SK-N-SH treated with all-trans-retinoic acid at 6 μM for 48 hours (cell line): ENCODE measurements around the gene PEAR1.

Experiments
- ATAC-seq: fragments of 200-7000 bp; cut with Tn5 transposase; 3 replicates; pipeline ENCODE4 v1.9.1; 2020; ENCODE audit warnings: mild to moderate bottlenecking, moderate library complexity
- ARNTL ChIP-seq: fragments of 450-650 bp; formaldehyde crosslinking; IDR thresholded peaks from 2 replicates; pipeline ENCODE4 v1.5.0; 2020; ENCODE audit warnings: low read depth, mild to moderate bottlenecking, moderate library complexity, borderline replicate concordance
- BACH2 ChIP-seq: fragments of 250-450 bp; sonication (Bioruptor Pico); IDR thresholded peaks from 2 replicates; pipeline ENCODE4 v1.9.0; 2021; ENCODE audit warnings: mild to moderate bottlenecking, borderline replicate concordance
- CSRNP3 ChIP-seq: fragments of 250-450 bp; sonication (Bioruptor Pico); IDR thresholded peaks from 2 replicates; pipeline ENCODE4 v1.5.1; 2021; ENCODE audit warnings: mild to moderate bottlenecking, moderate library complexity
- ESRRG ChIP-seq: fragments of 250-450 bp; sonication (Bioruptor Pico); IDR thresholded peaks from 2 replicates; pipeline ENCODE4 v1.6.1; 2021; ENCODE audit warnings: mild to moderate bottlenecking
- GLIS3 ChIP-seq: fragments of 250-450 bp; sonication (Bioruptor Pico); IDR thresholded peaks from 2 replicates; pipeline ENCODE4 v1.5.0; 2020; ENCODE audit warnings: mild to moderate bottlenecking, moderate library complexity
- ISL1 ChIP-seq: fragments of 250-450 bp; sonication (Bioruptor Pico); IDR thresholded peaks from 2 replicates; pipeline ENCODE4 v2.1.2; 2022; ENCODE audit warnings: mild to moderate bottlenecking, moderate library complexity
- PATZ1 ChIP-seq: fragments of 250-450 bp; sonication (Bioruptor Pico); IDR thresholded peaks from 2 replicates; pipeline ENCODE4 v1.8.0; 2020; ENCODE audit warnings: mild to moderate bottlenecking, moderate library complexity, borderline replicate concordance
- POU6F1 ChIP-seq: fragments of 250-450 bp; sonication (Bioruptor Pico); IDR thresholded peaks from 2 replicates; pipeline ENCODE4 v1.8.0; 2021; ENCODE audit warnings: low read depth, mild to moderate bottlenecking, moderate library complexity, borderline replicate concordance
- PPARA ChIP-seq: fragments of 250-450 bp; sonication (Bioruptor Pico); IDR thresholded peaks from 2 replicates; pipeline ENCODE4 v1.5.0; 2020; ENCODE audit warnings: mild to moderate bottlenecking, borderline replicate concordance
- RARB ChIP-seq: fragments of 250-450 bp; sonication (Bioruptor Pico); IDR thresholded peaks from 2 replicates; pipeline ENCODE4 v1.8.0; 2021; ENCODE audit warnings: mild to moderate bottlenecking, moderate library complexity
- SNAI2 ChIP-seq: fragments of 250-450 bp; sonication (Bioruptor Pico); IDR thresholded peaks from 2 replicates; pipeline ENCODE4 v1.5.0; 2020; ENCODE audit warnings: mild to moderate bottlenecking, moderate library complexity
- TCF4 ChIP-seq: fragments of 250-450 bp; sonication (Bioruptor Pico); IDR thresholded peaks from 2 replicates; pipeline ENCODE4 v1.8.0; 2021; ENCODE audit warnings: mild to moderate bottlenecking, moderate library complexity, borderline replicate concordance
- TOX ChIP-seq: fragments of 250-450 bp; sonication (Bioruptor Pico); IDR thresholded peaks from 2 replicates; pipeline ENCODE4 v1.8.0; 2021; ENCODE audit warnings: mild to moderate bottlenecking, moderate library complexity, borderline replicate concordance
- TSHZ2 ChIP-seq: fragments of 250-450 bp; sonication (Bioruptor Pico); IDR thresholded peaks from 2 replicates; pipeline ENCODE4 v1.5.0; 2020; ENCODE audit warnings: mild to moderate bottlenecking, moderate library complexity
- ZC3H10 ChIP-seq: fragments of 250-450 bp; sonication (Bioruptor Pico); IDR thresholded peaks from 2 replicates; pipeline ENCODE4 v1.5.1; 2021; ENCODE audit warnings: mild to moderate bottlenecking, moderate library complexity
- ZFP3 ChIP-seq: fragments of 250-450 bp; sonication (Bioruptor Pico); IDR thresholded peaks from 2 replicates; pipeline ENCODE4 v1.5.0; 2020; ENCODE audit warnings: mild to moderate bottlenecking, moderate library complexity
- ZFP30 ChIP-seq: fragments of 450-650 bp; formaldehyde crosslinking; IDR thresholded peaks from 2 replicates; pipeline ENCODE4 v1.5.0; 2022; ENCODE audit warnings: mild to moderate bottlenecking, moderate library complexity
- ZNF565 ChIP-seq: fragments of 450-650 bp; formaldehyde crosslinking; conservative IDR thresholded peaks from 2 replicates; pipeline ENCODE4 v1.5.0; 2020; ENCODE audit warnings: low read depth, mild to moderate bottlenecking, moderate library complexity
- ZNF70 ChIP-seq: fragments of 450-650 bp; formaldehyde crosslinking; IDR thresholded peaks from 2 replicates; pipeline ENCODE4 v1.5.0; 2020; ENCODE audit warnings: mild to moderate bottlenecking, moderate library complexity
- ZNF8 ChIP-seq: fragments of 450-650 bp; formaldehyde crosslinking; IDR thresholded peaks from 2 replicates; pipeline ENCODE4 v1.5.0; 2020; ENCODE audit warnings: mild to moderate bottlenecking, moderate library complexity

Gene PEAR1

DNA sequence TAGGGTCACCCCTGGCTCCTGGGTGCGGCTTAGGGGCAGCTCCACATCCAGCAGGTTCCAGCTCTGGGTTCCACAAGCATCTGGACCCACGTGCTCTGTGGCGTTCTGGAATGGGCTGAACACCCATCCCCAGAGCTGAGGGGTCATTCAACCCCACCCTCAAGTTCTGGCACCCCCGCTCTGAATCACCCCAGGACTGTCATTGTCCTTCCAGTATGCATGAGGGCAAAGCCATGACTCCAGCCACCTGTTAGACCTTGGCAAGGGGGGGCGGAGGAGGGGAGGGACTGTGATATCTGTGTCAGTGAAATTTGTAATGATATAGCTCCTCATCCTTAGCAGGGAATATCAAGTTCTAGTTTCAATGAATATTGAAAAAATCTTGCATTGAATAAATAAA, 46.9 kb upstream of the PEAR1 start:
- no peak for TF ChIP-seq TOX (CRISPR knock-in tag)
- no peak for TF ChIP-seq POU6F1 (CRISPR knock-in tag)
- no peak for TF ChIP-seq ZC3H10 (CRISPR knock-in tag)
- TF ChIP-seq, all 23 proteins: peak for 0
- ATAC-seq = no peak

DNA sequence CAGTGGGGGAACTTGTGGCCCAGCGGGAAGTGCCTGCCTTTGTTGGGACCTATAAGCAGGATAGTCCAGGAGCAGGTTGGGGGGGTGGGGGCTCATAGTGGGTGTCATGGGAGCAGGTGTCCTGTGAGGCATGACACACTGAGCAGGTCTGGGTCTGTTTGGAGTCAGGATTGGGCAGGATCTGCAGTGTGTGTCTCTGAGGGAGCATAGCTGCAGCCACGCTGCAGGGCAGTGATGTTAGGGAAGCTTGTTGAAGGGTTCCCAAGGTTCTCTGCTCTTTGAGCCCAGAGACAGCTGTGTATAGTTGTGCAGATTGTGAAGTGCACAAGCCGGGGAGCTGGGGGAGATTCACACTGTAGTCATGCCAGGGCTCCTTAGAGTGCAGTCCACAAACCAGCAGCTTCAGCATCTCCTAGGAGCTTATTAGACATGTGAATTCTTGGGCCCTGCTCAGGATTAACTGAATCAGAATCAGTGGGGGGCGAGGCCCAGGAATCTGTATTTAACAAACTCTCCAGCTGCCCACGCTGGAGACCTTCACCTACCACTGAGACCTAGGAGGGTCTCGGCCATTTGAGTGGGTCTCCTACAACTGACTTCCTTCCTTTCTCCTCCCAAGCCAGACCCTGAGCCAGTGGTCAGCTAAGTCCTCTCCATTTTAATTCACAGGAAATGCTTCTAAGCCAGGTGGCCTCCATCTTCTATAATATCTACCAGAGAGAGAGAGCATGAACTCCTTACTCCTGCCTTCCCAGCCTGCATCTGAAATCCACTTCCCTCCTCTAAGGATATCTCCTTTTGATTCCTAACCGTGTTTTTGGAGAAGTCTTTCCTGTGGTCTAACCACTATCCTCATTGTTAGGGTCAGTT, 45.7 kb upstream of the PEAR1 start:
- no peak for ATAC-seq
- TF ChIP-seq CSRNP3 (CRISPR knock-in tag) = no peak
- TF ChIP-seq RARB = no peak
- TF ChIP-seq ZNF8 = no peak
- no peak for TF ChIP-seq TOX (CRISPR knock-in tag)
- TF ChIP-seq GLIS3 (CRISPR knock-in tag) = no peak
- TF ChIP-seq ISL1 (CRISPR knock-in tag) = no peak

DNA sequence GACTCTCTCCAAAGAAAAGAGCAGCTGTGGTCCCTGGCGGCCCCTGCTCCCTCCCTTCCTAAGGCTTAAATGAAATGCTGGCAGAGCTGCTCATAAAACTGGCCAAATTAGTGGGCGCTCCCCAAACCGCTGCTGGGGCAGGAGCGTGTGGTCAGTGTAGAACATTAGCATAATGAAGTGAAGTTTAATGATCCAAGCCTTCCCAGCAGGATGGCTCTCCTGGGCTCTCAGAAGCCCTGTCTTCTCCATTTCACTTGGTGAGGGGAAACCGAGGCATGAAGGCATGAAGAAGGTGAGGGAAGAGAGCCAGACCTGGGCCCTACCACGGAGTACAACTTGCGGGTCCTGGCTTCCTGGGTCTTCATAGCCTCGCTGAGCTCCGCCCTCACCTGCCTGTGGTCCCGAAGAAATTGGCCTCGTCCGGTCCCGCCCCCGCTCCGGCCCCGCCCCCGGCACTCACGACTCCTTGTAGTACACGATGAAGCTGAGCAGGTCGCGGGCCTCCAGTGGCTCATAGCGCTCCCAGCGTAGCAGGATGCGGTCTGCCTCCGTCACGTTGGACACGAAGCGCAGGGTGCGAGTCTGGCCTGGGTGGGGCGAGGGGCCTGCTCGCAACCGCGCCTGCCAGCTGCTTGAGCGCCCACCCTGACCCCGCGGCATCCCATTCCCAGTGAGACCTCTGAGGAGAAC, 44.9 kb upstream of the PEAR1 start:
- no peak for ATAC-seq
- TF ChIP-seq ZFP30 (CRISPR knock-in tag) = no peak
- TF ChIP-seq TCF4 (CRISPR knock-in tag) = no peak
- no peak for TF ChIP-seq PATZ1 (CRISPR knock-in tag)
- no peak for TF ChIP-seq SNAI2 (CRISPR knock-in tag)
- TF ChIP-seq POU6F1 (CRISPR knock-in tag) = no peak
- no peak for TF ChIP-seq ZFP3 (CRISPR knock-in tag)
- no peak for TF ChIP-seq ZC3H10 (CRISPR knock-in tag)
- TF ChIP-seq RARB = no peak
- no peak for TF ChIP-seq ESRRG (CRISPR knock-in tag)
- TF ChIP-seq BACH2 = no peak
- no peak for TF ChIP-seq TOX (CRISPR knock-in tag)
- no peak for TF ChIP-seq ZNF565 (CRISPR knock-in tag)
- no peak for TF ChIP-seq PPARA (CRISPR knock-in tag)
- TF ChIP-seq ARNTL (CRISPR knock-in tag) = no peak
- no peak for TF ChIP-seq ZNF70 (CRISPR knock-in tag)
- no peak for TF ChIP-seq ISL1 (CRISPR knock-in tag)
- TF ChIP-seq TSHZ2 (CRISPR knock-in tag) = no peak
